Measurements from ENCODE around the gene WDR12. TPM values are rescaled to one million over a fixed set of nuclear protein-coding genes. Genes with fewer than 3 reads are reported as not detected.

Gene WDR12
- total and polyA plus RNA-seq, 2 donors (not counting 3 experiments of a cell fraction or from before 2014, with no cell fraction given), result 8.5 to 65.6 TPM

GRCh38 chr2:202934456-202934855 lies 23.0 kb upstream of the WDR12 start:
- Histone ChIP-seq H3K9me3 (replicated peaks; ENCODE audit: control insufficient read depth, insufficient read depth, low read length) (no peaks in the 10 kb centered on the region), H3K9ac (replicated peaks; ENCODE audit: extremely low read depth, insufficient read depth, low read length) (no peak overlapping the region), H2AFZ (ENCODE audit: low read depth, low read length) (no peak overlapping the region), H3K36me3 (ENCODE audit: control insufficient read depth in 2 of 2, extremely low read depth in 1 of 2, insufficient read depth in 2 of 2, low read length in 2 of 2) (no peaks in the 10 kb centered on the region), H3K4me3 (replicated peaks in 1 of 3; ENCODE audit: insufficient read depth in 1 of 3, low read depth in 1 of 3, low read length in 3 of 3) (no peak overlapping the region), H3K79me2 (ENCODE audit: control insufficient read depth, insufficient read depth, low read length) (no peaks in the 10 kb centered on the region), H3K27ac (ENCODE audit: insufficient read depth, low read depth, low read length) (no peak overlapping the region), H3K4me2 (ENCODE audit: insufficient read depth, low read length) (no peak overlapping the region), H3K27me3 (ENCODE audit: control insufficient read depth in 2 of 2, insufficient read depth in 2 of 2, low read length in 2 of 2) (no peaks in the 10 kb centered on the region), H3K9me1 (replicated peaks; ENCODE audit: control insufficient read depth, extremely low read depth, insufficient read depth, low read length) (no peaks in the 10 kb centered on the region), H4K20me1 (replicated peaks; ENCODE audit: control insufficient read depth, extremely low read depth, insufficient read depth, low read length) (no peaks in the 10 kb centered on the region), H3K4me1 (ENCODE audit: control insufficient read depth, extremely low read depth, insufficient read depth, low read length) (no peaks in the 10 kb centered on the region)
- TF ChIP-seq JUN (IDR thresholded peaks at IDR 0.05; ENCODE audit: borderline replicate concordance, insufficient read depth, insufficient read length, low read depth) (no peak), MAX (IDR thresholded peaks at IDR 0.05; ENCODE audit: insufficient read depth, insufficient read length) (no peak), MYC (IDR thresholded peaks at IDR 0.05; ENCODE audit: low read depth, low read length) (no peak), EZH2 (IDR thresholded peaks at IDR 0.05; ENCODE audit: borderline replicate concordance, low read depth, low read length, severe bottlenecking) (no peak), FOS (IDR thresholded peaks at IDR 0.05; ENCODE audit: borderline replicate concordance, insufficient read depth, low read length) (no peak), POLR2A (IDR thresholded peaks at IDR 0.05; ENCODE audit: low read depth, low read length) (no peak), CTCF (IDR thresholded peaks at IDR 0.05; ENCODE audit: extremely low read depth in 1 of 2, insufficient read depth in 1 of 2, low read depth in 1 of 2, low read length in 2 of 2) (no peak), GATA2 (IDR thresholded peaks at IDR 0.05; ENCODE audit: insufficient read depth, insufficient read length, low read depth, low read length) (no peak), POLR2AphosphoS5 (IDR thresholded peaks at IDR 0.05; ENCODE audit: insufficient read depth, low read depth, low read length) (no peak)
- FAIRE-seq, result no peak
- ChIA-PET POLR2A (no interaction called here), CTCF (interaction anchor here (1.8 kb wide), 1 partner anchor 15 kb away, joined by 6 read pairs; no protein-coding TSS in a partner anchor)
- intact Hi-C loops (cut with micrococcal nuclease), result no loop called here
- BruUV-seq (replicated peaks), result no TSS peak
- dilution Hi-C loops (cut with MboI; ENCODE audit: extremely low pct_ligation_motif_present, low sequenced_read_pairs), result no loop called here
- DNase-seq (ENCODE audit: low read depth, low spot score), result no peak

Measured in endothelial cell of umbilical vein (primary cell).